K562 (cell line): ENCODE results near the gene SLC25A21. TPM values are rescaled to one million over a fixed set of nuclear protein-coding genes. Genes with fewer than 3 reads are reported as not detected.

ENCODE experiments used
- ARHGAP35 ChIP-seq: fragments of 450-650 bp; IDR thresholded peaks from 2 replicates; pipeline ENCODE4 v1.6.1; 2018; ENCODE audit not compliant: partially characterized antibody
- ATF1 ChIP-seq, 2 experiments: fragments of 450-650 bp in 1 of 2; IDR thresholded peaks; 2 replicates each; pipeline ENCODE4 v1.6.1; 2016; ENCODE audit warnings: missing compliant biosample characterization in 1 of 2, missing genetic modification characterization in 1 of 2
- CTBP1 ChIP-seq: fragments of 450-650 bp; IDR thresholded peaks from 2 replicates; pipeline ENCODE4 v1.6.1; 2016; ENCODE audit warnings: borderline replicate concordance
- ETS1 ChIP-seq: conservative IDR thresholded peaks from 2 replicates; pipeline ENCODE4 v1.6.1; 2011; ENCODE audit warnings: low read depth, mild to moderate bottlenecking, low read length; ENCODE audit not compliant: control insufficient read depth
- FOXK1 ChIP-seq: sonication (generic); formaldehyde crosslinking; IDR thresholded peaks from 2 replicates; pipeline ENCODE4 v1.8.0; 2022; ENCODE audit warnings: missing genetic modification reagents, mild to moderate bottlenecking, borderline replicate concordance
- GABPB2 ChIP-seq: fragments of 250-450 bp; sonication (Bioruptor Pico); conservative IDR thresholded peaks from 2 replicates; pipeline ENCODE4 v1.5.1; 2021; ENCODE audit warnings: mild to moderate bottlenecking
- HDAC1 ChIP-seq, 2 experiments: fragments of 450-650 bp; IDR thresholded peaks; 2 replicates each; pipeline ENCODE4 v1.6.1; 2016 to 2017; ENCODE audit warnings: inconsistent platforms in 1 of 2, mild to moderate bottlenecking in 1 of 2, moderate library complexity in 1 of 2
- HDAC8 ChIP-seq: fragments of 450-650 bp; IDR thresholded peaks from 2 replicates; pipeline ENCODE4 v1.6.1; 2016; ENCODE audit warnings: mild to moderate bottlenecking, missing genetic modification characterization, moderate library complexity, missing compliant biosample characterization
- HMGN3 ChIP-seq: IDR thresholded peaks from 2 replicates; pipeline ENCODE4 v1.6.1; 2011; ENCODE audit warnings: borderline replicate concordance, low read depth, mild to moderate bottlenecking, mixed read lengths, low read length; ENCODE audit not compliant: insufficient read length; ENCODE audit errors: extremely low read depth
- HNRNPH1 ChIP-seq: fragments of 200-400 bp; formaldehyde crosslinking; optimal IDR thresholded peaks from 2 replicates; pipeline ENCODE3; 2017; ENCODE audit warnings: low read depth, mild to moderate bottlenecking, low read length, moderate library complexity
- KLF16 ChIP-seq: IDR thresholded peaks from 2 replicates; pipeline ENCODE4 v1.6.1; 2016; ENCODE audit warnings: antibody characterized with exemption
- MAFF ChIP-seq: IDR thresholded peaks from 2 replicates; pipeline ENCODE4 v1.6.1; 2012; ENCODE audit warnings: low read length, improper control_type of control experiment
- MAFK ChIP-seq: IDR thresholded peaks from 2 replicates; pipeline ENCODE4 v1.6.1; 2011; ENCODE audit warnings: low read length, improper control_type of control experiment
- MCM3 ChIP-seq: fragments of 450-650 bp; IDR thresholded peaks from 2 replicates; pipeline ENCODE4 v1.6.1; 2016
- NFIX ChIP-seq: fragments of 250-450 bp; sonication (Bioruptor Pico); IDR thresholded peaks from 2 replicates; pipeline ENCODE4 v1.4.0; 2020; ENCODE audit warnings: low read depth, mild to moderate bottlenecking, moderate library complexity
- NR2F6 ChIP-seq: fragments of 450-650 bp; formaldehyde crosslinking; IDR thresholded peaks from 2 replicates; pipeline ENCODE4 v1.4.0; 2020; ENCODE audit warnings: mild to moderate bottlenecking
- PHF8 ChIP-seq: fragments of 200-600 bp; sonication (generic); IDR thresholded peaks from 2 replicates; pipeline ENCODE4 v1.6.1; 2012; ENCODE audit warnings: mixed run types, mild to moderate bottlenecking, inconsistent platforms, low read length, moderate library complexity, borderline replicate concordance
- PTBP1 ChIP-seq: fragments of 200-400 bp; formaldehyde crosslinking; IDR thresholded peaks from 2 replicates; pipeline ENCODE4 v1.6.1; 2017; ENCODE audit warnings: low read depth, low read length
- RBM15 ChIP-seq: fragments of 200-400 bp; formaldehyde crosslinking; IDR thresholded peaks from 2 replicates; pipeline ENCODE4 v1.6.1; 2018; ENCODE audit warnings: mild to moderate bottlenecking, low read length, moderate library complexity; ENCODE audit not compliant: insufficient read depth
- SMAD2 ChIP-seq: fragments of 150-350 bp; IDR thresholded peaks from 2 replicates; pipeline ENCODE4 v1.6.1; 2014; ENCODE audit warnings: low read depth, mild to moderate bottlenecking, low read length
- SMARCA4 ChIP-seq: fragments of 450-650 bp; IDR thresholded peaks from 2 replicates; pipeline ENCODE4 v1.6.1; 2016
- SMARCE1 ChIP-seq: fragments of 450-650 bp; IDR thresholded peaks from 2 replicates; pipeline ENCODE4 v1.7.1; 2016; ENCODE audit warnings: mild to moderate bottlenecking
- SNAPC5 ChIP-seq: fragments of 250-450 bp; sonication (Bioruptor Pico); IDR thresholded peaks from 2 replicates; pipeline ENCODE4 v1.8.0; 2021; ENCODE audit warnings: moderate library complexity, mild to moderate bottlenecking, inconsistent platforms
- TEAD4 ChIP-seq, 2 experiments: sonication (generic) in 1 of 2; formaldehyde crosslinking in 1 of 2; IDR thresholded peaks; 2 replicates each; pipeline versions ENCODE4 v1.6.1 to v1.8.0; 2012 to 2022; ENCODE audit warnings: borderline replicate concordance in 1 of 2, inconsistent platforms in 1 of 2, low read length in 1 of 2, mild to moderate bottlenecking in 1 of 2, missing genetic modification reagents in 1 of 2
- U2AF1 ChIP-seq: fragments of 200-400 bp; formaldehyde crosslinking; optimal IDR thresholded peaks from 2 replicates; pipeline ENCODE3; 2017; ENCODE audit warnings: mild to moderate bottlenecking, low read depth, low read length, moderate library complexity
- ZKSCAN8 ChIP-seq: fragments of 200-800 bp; sonication (Bioruptor generic); IDR thresholded peaks from 2 replicates; pipeline ENCODE4 v1.6.1; 2016; ENCODE audit warnings: missing genetic modification characterization, missing compliant biosample characterization
- ZNF143 ChIP-seq: sonication (generic); formaldehyde crosslinking; IDR thresholded peaks from 2 replicates; pipeline ENCODE4 v1.9.0; 2022; ENCODE audit warnings: mild to moderate bottlenecking, missing genetic modification reagents
- ZNF239 ChIP-seq: fragments of 250-450 bp; sonication (Bioruptor Pico); IDR thresholded peaks from 2 replicates; pipeline ENCODE4 v1.4.0; 2020; ENCODE audit warnings: mild to moderate bottlenecking
- ZNF707 ChIP-seq: fragments of 250-450 bp; sonication (Bioruptor Pico); conservative IDR thresholded peaks from 2 replicates; pipeline ENCODE4 v1.8.0; 2022; ENCODE audit warnings: inconsistent platforms, mild to moderate bottlenecking, moderate library complexity
- ZNF75A ChIP-seq: fragments of 450-650 bp; formaldehyde crosslinking; IDR thresholded peaks from 2 replicates; pipeline ENCODE4 v1.4.0; 2020; ENCODE audit warnings: mild to moderate bottlenecking
- ZNF778 ChIP-seq: fragments of 450-650 bp; formaldehyde crosslinking; IDR thresholded peaks from 2 replicates; pipeline ENCODE4 v1.4.0; 2020; ENCODE audit warnings: mild to moderate bottlenecking, moderate library complexity
- polyA plus RNA-seq, 8 experiments: library from polyadenylated mRNA; depleted of rRNA in 4 of 8; stranded (reverse) in 5 of 8; unstranded in 3 of 8; fragments of >200 nt; fragmentation: Nextera tagmentation in 2 of 8; fragmentation: Illumina TruSeq in 1 of 8; extraction: Ambion mirVana in 2 of 8; extraction: Trizol in 1 of 8; gene quantifications; 2 replicates each; pipeline versions ENCODE4 v1.2.1 to v1.2.3, GENCODE V29; 2011 to 2014; ENCODE audit warnings: inconsistent platforms in 1 of 8, missing spikeins in 1 of 8
- total RNA-seq, 7 experiments: library from RNA; depleted of rRNA in 6 of 7; stranded (reverse); fragments of >200 nt in 6 of 7; fragmentation: Illumina TruSeq in 2 of 7; extraction: Trizol in 2 of 7; gene quantifications; 2 replicates each; pipeline versions ENCODE4 v1.2.1 to v1.2.3, GENCODE V29; 2011 to 2021; ENCODE audit warnings: low replicate concordance in 1 of 7

SLC25A21 gene
- total and polyA plus RNA-seq, 9 of the 15 experiments (the other 6 are each of a cell fraction or from before 2014, with no cell fraction given): 15.2 to 46.7 (median 28.7) TPM

GRCh38 chr14:37167151-37168047 is 5.0 kb downstream of the SLC25A21 start (continued):
- peak; percentile 66 for TF ChIP-seq SNAPC5 (CRISPR knock-in tag)
- no peak for TF ChIP-seq U2AF1
- no peak for TF ChIP-seq CTBP1
- TF ChIP-seq TEAD4 (IDR thresholded peaks at IDR 0.05; ENCODE audit: low read length): no peak
- no peak for TF ChIP-seq TEAD4 (CRISPR knock-in tag; IDR thresholded peaks at IDR 0.05; ENCODE audit: borderline replicate concordance)
- no peak for TF ChIP-seq RBM15
- no peak for TF ChIP-seq FOXK1
- no peak for TF ChIP-seq PHF8
- TF ChIP-seq ZNF239 (CRISPR knock-in tag): peak; percentile 91
- peak; percentile 76 for TF ChIP-seq ZNF707 (CRISPR knock-in tag)
- peak; percentile 88 for TF ChIP-seq ZNF75A (CRISPR knock-in tag)
- TF ChIP-seq HDAC8 (tag): peak; percentile 97
- TF ChIP-seq SMARCE1: peak; percentile 48
- TF ChIP-seq HNRNPH1: no peak
- TF ChIP-seq ATF1 (CRISPR knock-in tag; IDR thresholded peaks at IDR 0.05): no peak
- TF ChIP-seq ATF1 (tag; IDR thresholded peaks at IDR 0.05): peak; percentile 65
- no peak for TF ChIP-seq MCM3
- peak; percentile 65; the same call in 1 of the 2 replicates for TF ChIP-seq NFIX (CRISPR knock-in tag)
- TF ChIP-seq HMGN3: no peak
- TF ChIP-seq GABPB2: no peak
- 0 out of 2 replicates have a peak, but pooled peaks have one; percentile 69 for TF ChIP-seq NR2F6
- no peak for TF ChIP-seq PTBP1
- no peak for TF ChIP-seq SMAD2
- no peak for TF ChIP-seq ARHGAP35
- no peak for TF ChIP-seq ZNF143 (CRISPR knock-in tag)
- no peak for TF ChIP-seq KLF16
- peak; percentile 76 for TF ChIP-seq SMARCA4
- peak; percentile 81; the same call in 1 of the 2 replicates for TF ChIP-seq MAFF
- no peak for TF ChIP-seq HDAC1 (IDR thresholded peaks at IDR 0.05)
- peak; percentile 81 for TF ChIP-seq MAFK
- no peak for TF ChIP-seq ZNF778 (CRISPR knock-in tag)
- TF ChIP-seq ETS1: no peak
- peak; percentile 89 for TF ChIP-seq ZKSCAN8 (CRISPR knock-in tag)
